Spleen (tissue), 11 donors: ENCODE data around the gene ZFP91. TPM values are rescaled to one million over a fixed set of nuclear protein-coding genes. Genes with fewer than 3 reads are reported as not detected.

ENCODE experiments used
- DNase-seq: peaks from one replicate; pipeline ENCODE4 v3.0.0-alpha.2; 2020
- H3K27ac ChIP-seq, 8 donors: fragments of 200-600 bp; sonication (generic) in 7 of 8; 1 replicate in 4 of 8; 2 replicates in 4 of 8; pipeline versions ENCODE4 v1.5.0 to v1.8.0; 2016 to 2021; ENCODE audit warnings: inconsistent platforms in 4 of 8, mild to moderate bottlenecking in 4 of 8, moderate library complexity in 1 of 8
- H3K27me3 ChIP-seq, 7 donors: fragments of 200-600 bp; sonication (generic) in 6 of 7; replicated peaks in 1 of 7; 1 replicate in 4 of 7; 2 replicates in 3 of 7; pipeline versions ENCODE4 v1.5.0 to v1.8.0; 2016 to 2021; ENCODE audit warnings: inconsistent platforms in 3 of 7, mild to moderate bottlenecking in 1 of 7
- H3K36me3 ChIP-seq, 6 donors: fragments of 200-600 bp; sonication (generic) in 5 of 6; 1 replicate in 4 of 6; 2 replicates in 2 of 6; pipeline versions ENCODE4 v1.5.0 to v1.8.0; 2016 to 2021; ENCODE audit warnings: inconsistent platforms in 2 of 6
- H3K4me1 ChIP-seq, 6 donors: fragments of 200-600 bp; sonication (generic) in 5 of 6; 1 replicate in 3 of 6; 2 replicates in 3 of 6; pipeline versions ENCODE4 v1.5.0 to v1.8.0; 2016 to 2021; ENCODE audit warnings: inconsistent platforms in 3 of 6
- H3K4me3 ChIP-seq, 8 donors: fragments of 200-600 bp; sonication (generic) in 7 of 8; 1 replicate in 4 of 8; 2 replicates in 4 of 8; pipeline versions ENCODE4 v1.5.0 to v1.8.0; 2016 to 2021; ENCODE audit warnings: inconsistent platforms in 4 of 8, mild to moderate bottlenecking in 4 of 8, moderate library complexity in 2 of 8
- H3K9me3 ChIP-seq, 8 donors: fragments of 200-600 bp; sonication (generic) in 7 of 8; 1 replicate in 4 of 8; 2 replicates in 4 of 8; pipeline versions ENCODE4 v1.5.0 to v1.8.0; 2016 to 2021; ENCODE audit warnings: inconsistent platforms in 4 of 8
- POLR2A ChIP-seq, 3 donors: fragments of 450-650 bp; IDR thresholded peaks; one replicate each; pipeline ENCODE4 v1.5.1; 2017; ENCODE audit warnings: antibody characterized with exemption in 3 of 3, mild to moderate bottlenecking in 1 of 3
- POLR2AphosphoS5 ChIP-seq, 3 donors: sonication (generic); formaldehyde crosslinking; IDR thresholded peaks; one replicate each; pipeline ENCODE4 v1.5.1; 2017; ENCODE audit warnings: antibody characterized with exemption in 3 of 3
- WGBS, 5 donors: extraction: QIAGEN DNeasy Blood & Tissue Kit in 3 of 5; methylation state at CpG; one replicate each; pipeline versions ENCODE4 v1.1.5 to v1.1.7; 2013 to 2018; 5-methylcytosine and 5-hydroxymethylcytosine counted together
- intact Hi-C: fragments of 100-400 bp; cut with DNase I; formaldehyde crosslinking; loops from one replicate; pipeline ENCODE4 v1.15.0; 2023; ENCODE audit warnings: low total_unique reads
- polyA plus RNA-seq, 3 donors: library from polyadenylated mRNA; stranded (reverse); fragments of 200-250 nt; gene quantifications; one replicate each; pipeline ENCODE4 v1.2.1, GENCODE V29; 2013
- total RNA-seq, 7 donors: library from RNA; depleted of rRNA in 3 of 7; stranded (reverse); fragments of >200 nt in 3 of 7; fragmentation: NEBNext Ultra II Directional in 4 of 7; extraction: Animal tissue kit (Norgen Biotek cat#: 25700) in 4 of 7; gene quantifications; one replicate each; pipeline versions ENCODE4 v1.1.0 to v1.2.1, GENCODE V29; 2016 to 2021
- TF ChIP-seq, protein P1 (sequence below), 11 experiments: fragments of 200-600 bp in 7 of 11; fragments of 450-650 bp in 4 of 11; sonication (generic) in 4 of 11; IDR thresholded peaks in 8 of 11; conservative IDR thresholded peaks in 3 of 11; 1 replicate in 7 of 11; 2 replicates in 4 of 11; pipeline versions ENCODE4 v1.4.0 to v1.8.0; 2016 to 2021; ENCODE audit warnings: antibody characterized with exemption in 11 of 11, inconsistent platforms in 4 of 11, mild to moderate bottlenecking in 1 of 11
- donor health status: healthy with polysubstance abuse.
- donor health status: DM: no; HTN: no; CAD: no; lungs with moderate emphysema.
- donor health status: DM: no; HTN: no; CAD: no.
- donor health status: Bipolar disorder and iron deficiency.
- donor health status: healthy.
- donor health status: DM: no; HTN: no; CAD: no.
- donor health status: DM: yes; HTN: yes; CAD: no.

Gene ZFP91
- total and polyA plus RNA-seq, 10 donors, result 10.1 to 53.4 (median 45.5) TPM

DNA sequence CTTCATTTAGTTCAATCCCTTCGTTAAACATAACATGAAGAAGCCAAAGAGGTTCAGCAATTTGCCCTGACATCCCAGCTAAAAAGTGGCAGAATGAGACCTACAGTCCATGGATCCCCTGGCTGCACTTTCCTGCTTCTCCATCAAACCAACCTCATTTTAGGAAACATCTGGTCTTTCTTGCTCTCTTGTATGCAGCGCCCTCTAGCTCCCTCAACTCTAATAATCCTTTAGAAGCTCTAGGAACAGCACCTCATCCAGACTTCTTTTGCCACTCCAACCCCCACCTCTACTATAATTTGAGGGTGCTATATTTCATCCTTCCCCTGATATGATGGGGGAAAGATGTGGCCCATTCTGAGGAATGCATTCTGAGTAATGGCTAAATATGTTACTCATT is 51.0 kb downstream of the ZFP91 start:
- Histone ChIP-seq H3K9me3 (no peaks in the 10 kb centered on the region), H3K4me1 (peaks cover 0 to 11% (median 0%) of the 10 kb centered on the region in 6 donors), H3K36me3 (peaks cover 0 to 27% (median 8%) of the 10 kb centered on the region in 6 donors), H3K27me3 (no peaks in the 10 kb centered on the region), H3K4me3 (no peak overlapping the region), H3K27ac (no peak overlapping the region)
- DNase-seq, result no peak
- TF ChIP-seq, protein P1, sequence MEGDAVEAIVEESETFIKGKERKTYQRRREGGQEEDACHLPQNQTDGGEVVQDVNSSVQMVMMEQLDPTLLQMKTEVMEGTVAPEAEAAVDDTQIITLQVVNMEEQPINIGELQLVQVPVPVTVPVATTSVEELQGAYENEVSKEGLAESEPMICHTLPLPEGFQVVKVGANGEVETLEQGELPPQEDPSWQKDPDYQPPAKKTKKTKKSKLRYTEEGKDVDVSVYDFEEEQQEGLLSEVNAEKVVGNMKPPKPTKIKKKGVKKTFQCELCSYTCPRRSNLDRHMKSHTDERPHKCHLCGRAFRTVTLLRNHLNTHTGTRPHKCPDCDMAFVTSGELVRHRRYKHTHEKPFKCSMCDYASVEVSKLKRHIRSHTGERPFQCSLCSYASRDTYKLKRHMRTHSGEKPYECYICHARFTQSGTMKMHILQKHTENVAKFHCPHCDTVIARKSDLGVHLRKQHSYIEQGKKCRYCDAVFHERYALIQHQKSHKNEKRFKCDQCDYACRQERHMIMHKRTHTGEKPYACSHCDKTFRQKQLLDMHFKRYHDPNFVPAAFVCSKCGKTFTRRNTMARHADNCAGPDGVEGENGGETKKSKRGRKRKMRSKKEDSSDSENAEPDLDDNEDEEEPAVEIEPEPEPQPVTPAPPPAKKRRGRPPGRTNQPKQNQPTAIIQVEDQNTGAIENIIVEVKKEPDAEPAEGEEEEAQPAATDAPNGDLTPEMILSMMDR (IDR thresholded peaks at IDR 0.05 in 8 of 11, conservative IDR thresholded peaks at IDR 0.05 in 3 of 11), result peak in 7 of 11 experiments; percentile 25 to 49 (median 35)
- TF ChIP-seq POLR2A (IDR thresholded peaks at IDR 0.05), result no peak
- 18 to 40% (median 34%) methylated on average over 2 of the region's 2 CpGs for WGBS, 5 donors
- intact Hi-C loops, result no loop called here

DNA sequence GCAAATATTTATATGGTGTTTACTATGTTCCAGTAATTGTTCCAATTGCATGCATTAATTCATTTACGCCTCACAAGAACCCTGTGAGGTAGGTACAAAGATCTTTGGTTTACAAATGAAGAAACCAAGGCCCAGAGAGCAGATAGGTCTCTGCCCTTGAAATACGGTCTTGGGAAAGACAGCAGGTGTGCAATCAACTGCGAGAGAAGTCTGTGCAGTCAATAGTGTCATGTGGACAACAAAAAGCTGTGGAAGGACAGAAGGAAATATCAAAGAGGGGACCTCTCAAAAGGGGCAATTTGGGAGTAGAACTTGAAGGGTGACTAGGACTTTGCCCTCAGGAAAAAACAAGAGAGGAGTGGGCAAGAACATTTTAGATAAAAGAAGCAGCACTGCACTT is 52.5 kb downstream of the ZFP91 start:
- Histone ChIP-seq H3K27ac (no peak overlapping the region), H3K4me3 (no peak overlapping the region), H3K4me1 (peaks cover 0 to 9% (median 0%) of the 10 kb centered on the region in 6 donors), H3K36me3 (peaks cover 0 to 12% (median 0%) of the 10 kb centered on the region in 6 donors), H3K9me3 (no peaks in the 10 kb centered on the region), H3K27me3 (no peaks in the 10 kb centered on the region)
- 84 to 92% (median 91%) methylated on average over 3 of the region's 3 CpGs for WGBS, 5 donors
- intact Hi-C loops, result no loop called here
- DNase-seq, result no peak
- TF ChIP-seq POLR2A (IDR thresholded peaks at IDR 0.05) (no peak), POLR2AphosphoS5 (IDR thresholded peaks at IDR 0.05) (no peak)
- TF ChIP-seq, protein P1 (IDR thresholded peaks at IDR 0.05 in 8 of 11, conservative IDR thresholded peaks at IDR 0.05 in 3 of 11), result no peak

DNA sequence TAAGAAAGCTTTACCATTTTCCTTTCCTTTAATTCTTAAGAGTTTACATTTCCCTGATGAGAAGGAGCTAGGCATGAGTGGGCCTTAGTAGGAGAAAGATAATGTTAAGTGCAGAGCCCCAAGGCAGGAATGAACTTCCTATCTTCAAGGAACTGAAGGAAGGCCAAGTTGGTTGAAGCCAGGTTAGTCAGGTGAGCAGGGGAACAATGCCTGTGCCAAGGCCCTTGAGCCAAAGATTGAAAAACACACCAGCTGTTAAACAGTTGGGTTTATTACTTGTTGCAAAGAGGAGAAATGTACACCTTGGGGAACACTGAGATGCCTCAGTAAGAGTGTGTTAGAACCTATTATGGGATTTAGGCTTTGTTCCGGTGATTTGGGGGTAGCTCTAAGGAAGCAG is 53.6 kb downstream of the ZFP91 start:
- no peak for DNase-seq
- H3K9me3 ChIP-seq, result no peaks in the 10 kb centered on the region
- TF ChIP-seq POLR2A (IDR thresholded peaks at IDR 0.05) (no peak), POLR2AphosphoS5 (IDR thresholded peaks at IDR 0.05) (no peak)
- TF ChIP-seq, protein P1 (IDR thresholded peaks at IDR 0.05 in 8 of 11, conservative IDR thresholded peaks at IDR 0.05 in 3 of 11), result no peak
- H3K27me3 ChIP-seq, result no peaks in the 10 kb centered on the region
- H3K4me1 ChIP-seq, result no peaks in the 10 kb centered on the region
- H3K27ac ChIP-seq, result no peak overlapping the region
- 89 to 100% (median 94%) methylated on average over 1 of the region's 1 CpG for WGBS, 5 donors
- H3K4me3 ChIP-seq, result no peak overlapping the region
- intact Hi-C loops, result no loop called here
- H3K36me3 ChIP-seq, result peaks cover 0 to 3% (median 0%) of the 10 kb centered on the region in 6 donors

DNA sequence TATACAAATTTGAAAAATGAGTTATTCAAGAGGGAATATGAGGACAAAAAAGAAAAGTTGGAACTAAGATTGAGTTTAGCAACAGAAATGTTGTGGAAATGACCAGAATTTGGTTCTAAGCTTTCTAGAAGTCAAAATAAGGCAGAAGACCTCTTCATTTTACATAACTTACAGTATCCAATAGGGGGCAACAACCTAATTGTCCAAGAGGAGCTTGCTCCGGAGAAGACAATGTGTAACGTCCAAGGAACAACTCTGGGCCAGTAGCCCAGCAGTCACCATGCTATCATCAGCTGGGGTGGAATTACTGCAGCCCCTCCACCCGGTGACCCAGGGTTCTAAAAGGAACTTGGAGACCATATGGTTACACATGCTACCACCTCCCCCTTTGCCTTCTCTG is 57.7 kb downstream of the ZFP91 start:
- TF ChIP-seq POLR2A (IDR thresholded peaks at IDR 0.05), result no peak
- intact Hi-C loops, result no loop called here
- Histone ChIP-seq H3K27ac (no peak overlapping the region), H3K36me3 (no peaks in the 10 kb centered on the region), H3K4me1 (peaks cover 14 to 23% (median 18%) of the 10 kb centered on the region in 6 donors), H3K4me3 (no peak overlapping the region), H3K9me3 (no peaks in the 10 kb centered on the region), H3K27me3 (no peaks in the 10 kb centered on the region)
- 71 to 89% (median 83%) methylated on average over 3 of the region's 3 CpGs for WGBS, 5 donors
- DNase-seq, result no peak

DNA sequence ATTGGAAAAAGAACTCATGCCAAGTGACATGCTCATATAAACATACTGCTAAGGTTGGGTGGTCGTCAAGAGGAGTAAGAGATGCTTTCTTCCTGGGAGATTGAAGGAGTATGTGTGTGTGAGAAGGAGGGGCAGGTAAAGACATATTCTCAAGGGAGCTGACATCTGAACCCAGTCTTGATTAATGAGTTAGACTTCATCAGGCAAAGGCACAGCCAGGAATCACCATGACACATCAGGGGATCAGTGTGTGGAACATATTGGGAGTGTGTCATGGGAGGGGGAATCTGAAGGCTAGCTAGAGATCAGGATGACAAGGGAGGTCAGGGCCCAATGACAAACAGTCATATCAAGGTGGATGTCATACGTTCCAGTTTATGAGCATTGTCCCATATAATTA is 58.5 kb downstream of the ZFP91 start:
- intact Hi-C loops, result no loop called here
- whole genome bisulfite sequencing, 5 donors, result 71 to 87% (median 74%) methylated on average over 2 of the region's 2 CpGs

More for the DNA sequence above, 58.5 kb downstream of the ZFP91 start:
- no peaks in the 10 kb centered on the region for H3K36me3 ChIP-seq
- TF ChIP-seq, protein P1 (IDR thresholded peaks at IDR 0.05 in 8 of 11, conservative IDR thresholded peaks at IDR 0.05 in 3 of 11), result no peak
- no peak for TF ChIP-seq POLR2A (IDR thresholded peaks at IDR 0.05)
- no peak for TF ChIP-seq POLR2AphosphoS5 (IDR thresholded peaks at IDR 0.05)
- H3K27me3 ChIP-seq, result no peaks in the 10 kb centered on the region
- H3K9me3 ChIP-seq, result no peaks in the 10 kb centered on the region
- peaks cover 14 to 23% (median 18%) of the 10 kb centered on the region in 6 donors for H3K4me1 ChIP-seq
- H3K27ac ChIP-seq, result no peak overlapping the region
- H3K4me3 ChIP-seq, result no peak overlapping the region
- no peak for DNase-seq
